Esophagus squamous epithelium (tissue), 4 donors: ENCODE results near the gene GTSE1.

Experiments used
- POLR2A ChIP-seq, 4 donors: fragments of 450-650 bp; IDR thresholded peaks; one replicate each; pipeline ENCODE4 v1.6.1; 2017; ENCODE audit warnings: antibody characterized with exemption in 4 of 4, mild to moderate bottlenecking in 4 of 4, moderate library complexity in 3 of 4
- TF ChIP-seq, protein P1 (sequence below), 6 experiments: fragments of 450-650 bp in 4 of 6; fragments of 200-600 bp in 2 of 6; sonication (generic) in 2 of 6; IDR thresholded peaks; one replicate each; pipeline ENCODE4 v1.5.1; 2016 to 2019; ENCODE audit warnings: antibody characterized with exemption in 6 of 6, mild to moderate bottlenecking in 4 of 6, moderate library complexity in 4 of 6

GRCh38 chr22:46368871-46369715, 72.4 kb downstream of the GTSE1 start:
- TF ChIP-seq, protein P1, sequence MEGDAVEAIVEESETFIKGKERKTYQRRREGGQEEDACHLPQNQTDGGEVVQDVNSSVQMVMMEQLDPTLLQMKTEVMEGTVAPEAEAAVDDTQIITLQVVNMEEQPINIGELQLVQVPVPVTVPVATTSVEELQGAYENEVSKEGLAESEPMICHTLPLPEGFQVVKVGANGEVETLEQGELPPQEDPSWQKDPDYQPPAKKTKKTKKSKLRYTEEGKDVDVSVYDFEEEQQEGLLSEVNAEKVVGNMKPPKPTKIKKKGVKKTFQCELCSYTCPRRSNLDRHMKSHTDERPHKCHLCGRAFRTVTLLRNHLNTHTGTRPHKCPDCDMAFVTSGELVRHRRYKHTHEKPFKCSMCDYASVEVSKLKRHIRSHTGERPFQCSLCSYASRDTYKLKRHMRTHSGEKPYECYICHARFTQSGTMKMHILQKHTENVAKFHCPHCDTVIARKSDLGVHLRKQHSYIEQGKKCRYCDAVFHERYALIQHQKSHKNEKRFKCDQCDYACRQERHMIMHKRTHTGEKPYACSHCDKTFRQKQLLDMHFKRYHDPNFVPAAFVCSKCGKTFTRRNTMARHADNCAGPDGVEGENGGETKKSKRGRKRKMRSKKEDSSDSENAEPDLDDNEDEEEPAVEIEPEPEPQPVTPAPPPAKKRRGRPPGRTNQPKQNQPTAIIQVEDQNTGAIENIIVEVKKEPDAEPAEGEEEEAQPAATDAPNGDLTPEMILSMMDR (IDR thresholded peaks at IDR 0.05) = no peak
- TF ChIP-seq POLR2A (IDR thresholded peaks at IDR 0.05) = no peak
